AG09319 (cell line): Measurements from ENCODE around the gene DENND4A.

Source experiments
- DNase-seq: peaks from one replicate; pipeline ENCODE4 v3.0.0-alpha.2; 2010; ENCODE audit warnings: low read depth; ENCODE audit errors: extremely low read depth
- CTCF ChIP-seq: IDR thresholded peaks from 2 replicates; pipeline ENCODE4 v1.5.1; 2011; ENCODE audit warnings: low read depth, mild to moderate bottlenecking, inconsistent platforms, low read length, moderate library complexity

Gene DENND4A

DNA sequence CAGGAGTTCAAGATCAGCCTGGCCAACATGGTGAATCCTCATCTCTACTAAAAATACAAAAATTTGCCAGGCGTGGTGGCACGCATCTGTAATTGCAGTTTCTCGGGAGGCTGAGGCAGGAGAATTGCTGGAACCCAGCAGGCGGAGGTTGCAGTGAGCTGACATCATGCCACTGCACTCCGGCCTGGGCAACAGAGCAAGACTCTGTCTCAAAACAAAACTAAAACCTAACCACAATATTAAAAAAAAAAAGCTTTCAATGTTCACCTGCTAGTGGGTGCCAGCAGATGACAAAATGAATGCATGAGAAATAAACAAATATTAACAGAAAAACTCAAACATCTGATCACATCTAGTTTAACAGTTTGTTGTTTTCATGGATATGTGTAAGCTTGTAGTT lies 161.3 kb downstream of the DENND4A start:
- TF ChIP-seq CTCF, result no peak
- no peak for DNase-seq

DNA sequence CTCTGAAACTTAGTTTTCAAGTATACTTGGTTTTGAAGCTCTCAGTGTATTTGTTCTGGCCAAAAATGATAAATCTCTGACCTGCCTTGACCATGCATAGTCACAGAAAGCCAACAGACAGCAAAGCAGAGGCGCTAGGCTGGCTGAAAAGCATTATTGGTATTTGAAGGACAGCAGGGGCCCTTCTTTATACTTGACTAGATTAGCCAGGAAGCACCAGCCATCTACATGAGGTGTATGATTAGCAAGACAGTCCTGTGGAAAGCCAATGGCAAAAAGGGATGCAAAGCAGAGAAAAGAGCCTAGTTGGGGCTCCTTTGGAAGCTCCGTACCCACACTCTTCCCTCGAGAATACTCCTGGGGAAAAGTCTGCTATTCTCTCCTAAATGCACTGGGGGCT lies 162.5 kb downstream of the DENND4A start:
- no peak for DNase-seq
- no peak for TF ChIP-seq CTCF

DNA sequence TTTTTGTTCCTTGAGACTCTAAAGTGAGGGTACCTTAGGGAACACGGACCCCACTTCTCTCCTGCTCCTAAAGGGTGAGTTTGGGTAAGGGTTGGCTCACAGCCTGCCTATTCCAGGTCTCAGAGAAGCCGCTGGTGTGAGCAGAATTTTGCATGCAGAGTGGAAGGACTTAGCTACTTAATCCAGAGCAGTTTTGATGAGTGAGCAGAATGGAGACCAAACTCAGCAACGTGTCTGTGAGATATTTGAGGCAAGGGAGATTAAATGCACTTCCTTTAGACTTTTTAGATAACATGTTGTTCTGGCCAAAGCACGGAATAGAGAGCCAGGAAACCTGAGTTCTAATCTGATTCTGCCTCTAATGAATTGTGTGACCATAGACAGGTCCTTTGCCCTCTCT lies 165.2 kb downstream of the DENND4A start:
- TF ChIP-seq CTCF, result no peak
- no peak for DNase-seq

DNA sequence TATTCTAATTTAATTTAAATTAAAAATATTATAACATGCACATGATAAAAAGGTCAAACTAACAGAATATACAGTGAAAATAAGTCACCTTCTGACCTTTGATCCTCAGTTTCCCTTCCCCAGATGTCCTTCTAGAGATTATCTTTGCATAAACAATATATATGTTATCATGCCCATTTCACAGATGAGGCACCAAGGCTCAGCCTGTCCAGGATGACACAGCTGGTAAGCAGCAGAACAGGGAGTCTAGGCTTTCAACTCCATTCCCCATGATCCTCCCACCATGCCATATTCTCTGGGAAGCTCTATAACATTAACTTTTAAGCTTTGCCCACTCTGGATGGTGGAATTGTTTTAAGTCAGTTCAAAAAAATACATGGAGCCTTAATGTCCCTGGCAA lies 169.0 kb downstream of the DENND4A start:
- no peak for TF ChIP-seq CTCF

DNA sequence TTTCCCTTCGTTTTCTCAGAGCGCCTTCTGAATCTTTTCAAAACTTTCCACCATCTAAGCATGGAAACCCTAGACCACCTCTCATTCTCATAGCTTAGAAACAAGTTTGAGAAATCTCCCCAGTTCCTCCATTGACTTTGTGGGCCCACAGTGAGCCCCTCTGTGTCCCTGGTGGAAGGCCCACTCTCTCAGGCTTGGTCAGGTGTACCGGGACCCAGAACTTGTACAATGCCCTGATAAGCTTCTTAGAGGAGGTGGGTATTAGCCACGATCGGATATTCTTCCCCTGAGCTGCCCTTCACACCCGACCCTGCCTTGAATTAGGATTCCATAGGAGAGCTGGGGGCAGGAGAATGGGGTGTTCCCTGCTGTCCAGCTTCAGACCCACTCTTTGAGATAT lies 170.5 kb downstream of the DENND4A start, which contains the start of gene SLC24A1:
Gene SLC24A1 (plus strand): TSS at position 301 of the 400 bp plus-strand sequence. CDS start 2,143 bp downstream, outside the sequence.
- no peak for TF ChIP-seq CTCF
- no peak for DNase-seq

More for the DNA sequence above, 169.0 kb downstream of the DENND4A start:
- DNase-seq, result no peak

DNA sequence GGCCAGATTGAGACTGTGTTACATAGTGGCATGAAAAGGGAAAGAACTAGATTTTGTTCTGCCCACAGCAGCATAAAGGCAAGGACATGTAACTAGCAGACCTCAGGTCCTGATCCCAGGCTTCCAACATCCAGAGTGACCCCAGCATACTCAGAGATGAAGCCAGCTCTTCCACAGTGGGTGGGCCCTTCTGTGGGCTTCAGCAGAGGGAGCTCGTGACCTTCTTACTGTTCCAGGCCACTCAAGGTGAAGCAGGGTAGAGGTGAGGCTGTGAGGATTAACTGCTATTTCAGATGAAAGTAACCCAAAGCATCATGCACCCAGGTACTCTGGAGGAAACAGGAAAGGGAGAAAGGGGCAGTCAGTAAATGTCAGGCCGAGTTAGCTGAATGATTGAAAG lies 171.3 kb downstream of the DENND4A start:
- TF ChIP-seq CTCF, result no peak
- no peak for DNase-seq

DNA sequence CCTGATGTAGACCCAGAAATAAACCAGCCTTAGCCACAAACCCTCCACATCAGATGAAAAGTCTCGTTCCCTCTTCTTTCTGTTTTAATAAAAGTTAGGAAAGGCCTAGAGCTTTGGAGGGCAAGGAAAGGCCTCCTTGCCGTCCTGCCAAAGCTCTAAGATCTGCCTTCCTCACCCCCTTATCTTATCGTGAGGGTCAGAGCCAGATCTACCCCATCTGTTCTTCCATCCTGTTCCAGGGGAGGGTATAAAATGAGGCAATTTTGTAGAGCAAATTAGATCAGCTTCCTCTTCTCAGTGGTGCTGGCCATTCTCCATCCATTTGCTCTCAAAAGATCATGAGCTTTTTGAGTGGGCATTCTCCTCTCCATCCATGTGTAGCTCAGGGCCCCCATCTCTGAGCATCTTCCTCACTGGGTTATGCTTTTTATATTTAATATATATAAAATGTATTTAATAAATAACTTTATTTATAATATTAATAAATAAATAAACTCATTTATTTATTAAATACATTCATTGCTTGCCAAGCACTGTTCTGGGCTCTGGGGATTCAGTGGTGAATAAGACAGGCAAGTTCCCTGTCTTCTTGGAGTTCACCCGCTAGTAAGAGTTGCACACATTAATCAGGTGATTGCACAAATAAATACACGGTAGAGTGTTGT lies 172.3 kb downstream of the DENND4A start:
- TF ChIP-seq CTCF, result no peak
- no peak for DNase-seq
